Endothelial cell of umbilical vein (primary cell): ENCODE measurements around the gene POLE.

Experiments used
- EZH2 ChIP-seq: IDR thresholded peaks from 2 replicates; pipeline ENCODE4 v1.6.1; 2012; ENCODE audit warnings: borderline replicate concordance, low read depth, mild to moderate bottlenecking, moderate library complexity, low read length, inconsistent platforms; ENCODE audit not compliant: severe bottlenecking
- GATA2 ChIP-seq: IDR thresholded peaks from 2 replicates; pipeline ENCODE4 v1.7.0; 2011; ENCODE audit warnings: low read depth, mild to moderate bottlenecking, moderate library complexity, mixed read lengths, low read length; ENCODE audit not compliant: insufficient read length, insufficient read depth
- MYC ChIP-seq: IDR thresholded peaks from one replicate; pipeline ENCODE4 v1.6.1; 2011; ENCODE audit warnings: mild to moderate bottlenecking, low read depth, low read length
- POLR2A ChIP-seq: IDR thresholded peaks from 2 replicates; pipeline ENCODE4 v1.6.1; 2012; ENCODE audit warnings: low read depth, mild to moderate bottlenecking, control low read depth, low read length
- POLR2AphosphoS5 ChIP-seq: IDR thresholded peaks from 2 replicates; pipeline ENCODE4 v1.6.1; 2012; ENCODE audit warnings: low read depth, mild to moderate bottlenecking, control low read depth, low read length, moderate library complexity; ENCODE audit not compliant: insufficient read depth
- TF ChIP-seq, protein P1 (sequence below), 2 donors: IDR thresholded peaks; 1 replicate in 1 of 2; 2 replicates in 1 of 2; pipeline ENCODE4 v1.5.1; 2011; ENCODE audit warnings: low read length in 2 of 2, mild to moderate bottlenecking in 2 of 2, moderate library complexity in 2 of 2, control low read depth in 1 of 2, inconsistent platforms in 1 of 2, low read depth in 1 of 2; ENCODE audit not compliant: insufficient read depth in 1 of 2; ENCODE audit errors: extremely low read depth in 1 of 2
- TF ChIP-seq, protein P2 (sequence below): IDR thresholded peaks from 2 replicates; pipeline ENCODE4 v1.6.1; 2011; ENCODE audit not compliant: insufficient read depth, insufficient read length

DNA sequence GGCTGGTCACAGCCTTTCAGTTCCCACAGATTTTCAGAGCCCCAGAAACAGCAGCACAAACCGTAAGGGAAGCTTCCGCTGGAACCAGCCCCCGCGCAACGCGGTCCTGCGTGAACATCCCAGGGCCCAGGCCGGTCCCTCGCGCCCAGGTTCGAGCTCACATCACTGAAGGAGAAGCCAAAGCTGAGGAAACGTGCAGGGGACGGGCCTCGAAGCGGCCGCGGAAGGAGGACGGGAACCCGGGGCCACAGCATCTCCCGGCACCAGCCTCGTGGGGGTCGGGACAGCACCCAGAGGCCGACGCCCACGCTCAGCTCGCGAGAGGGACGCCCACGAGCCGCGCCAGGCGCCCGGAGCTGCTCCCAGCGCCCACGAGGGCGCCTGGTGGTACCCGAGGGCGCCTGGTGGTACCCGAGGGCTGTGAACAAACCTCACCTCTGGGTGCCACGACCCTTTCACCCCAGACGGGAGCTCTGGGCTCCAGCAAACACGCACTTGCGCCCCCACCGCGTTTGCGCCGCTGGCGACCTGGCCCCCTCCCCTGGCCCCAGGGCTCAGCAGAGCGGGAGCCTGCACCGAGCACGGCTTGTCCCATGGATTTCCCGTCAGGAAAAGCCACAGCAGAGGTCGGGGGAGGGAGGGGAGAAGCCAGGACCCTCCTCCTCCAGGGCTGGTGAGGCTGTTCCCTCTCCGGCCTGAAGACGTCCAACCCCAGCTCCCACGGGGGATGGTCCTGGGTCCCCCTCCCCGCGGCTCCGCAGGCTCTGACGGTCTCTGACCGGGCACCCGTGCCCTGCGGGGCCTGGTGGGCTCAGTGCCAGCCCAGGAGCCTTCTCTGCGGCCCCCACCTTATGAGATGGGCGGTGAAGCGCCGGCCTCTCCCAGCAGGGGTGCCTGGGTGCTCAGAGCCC, 83.6 kb downstream of the POLE start:
- TF ChIP-seq, protein P1, sequence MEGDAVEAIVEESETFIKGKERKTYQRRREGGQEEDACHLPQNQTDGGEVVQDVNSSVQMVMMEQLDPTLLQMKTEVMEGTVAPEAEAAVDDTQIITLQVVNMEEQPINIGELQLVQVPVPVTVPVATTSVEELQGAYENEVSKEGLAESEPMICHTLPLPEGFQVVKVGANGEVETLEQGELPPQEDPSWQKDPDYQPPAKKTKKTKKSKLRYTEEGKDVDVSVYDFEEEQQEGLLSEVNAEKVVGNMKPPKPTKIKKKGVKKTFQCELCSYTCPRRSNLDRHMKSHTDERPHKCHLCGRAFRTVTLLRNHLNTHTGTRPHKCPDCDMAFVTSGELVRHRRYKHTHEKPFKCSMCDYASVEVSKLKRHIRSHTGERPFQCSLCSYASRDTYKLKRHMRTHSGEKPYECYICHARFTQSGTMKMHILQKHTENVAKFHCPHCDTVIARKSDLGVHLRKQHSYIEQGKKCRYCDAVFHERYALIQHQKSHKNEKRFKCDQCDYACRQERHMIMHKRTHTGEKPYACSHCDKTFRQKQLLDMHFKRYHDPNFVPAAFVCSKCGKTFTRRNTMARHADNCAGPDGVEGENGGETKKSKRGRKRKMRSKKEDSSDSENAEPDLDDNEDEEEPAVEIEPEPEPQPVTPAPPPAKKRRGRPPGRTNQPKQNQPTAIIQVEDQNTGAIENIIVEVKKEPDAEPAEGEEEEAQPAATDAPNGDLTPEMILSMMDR (IDR thresholded peaks at IDR 0.05; ENCODE audit: extremely low read depth in 1 of 2, insufficient read depth in 1 of 2, low read depth in 1 of 2, low read length in 2 of 2), result no peak
- TF ChIP-seq POLR2A (no peak), EZH2 (peak; percentile 82), POLR2AphosphoS5 (no peak), MYC (no peak), GATA2 (no peak)
- TF ChIP-seq, protein P2, sequence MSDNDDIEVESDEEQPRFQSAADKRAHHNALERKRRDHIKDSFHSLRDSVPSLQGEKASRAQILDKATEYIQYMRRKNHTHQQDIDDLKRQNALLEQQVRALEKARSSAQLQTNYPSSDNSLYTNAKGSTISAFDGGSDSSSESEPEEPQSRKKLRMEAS, result no peak
